Thyroid gland (tissue), 4 donors: ENCODE data around the gene SFR1.

Experiments
- CTCF ChIP-seq, 6 experiments: fragments of 200-600 bp in 3 of 6; fragments of 450-650 bp in 3 of 6; sonication (generic) in 3 of 6; IDR thresholded peaks; one replicate each; pipeline ENCODE4 v1.5.1; 2016 to 2019; ENCODE audit warnings: antibody characterized with exemption in 6 of 6, mild to moderate bottlenecking in 2 of 6, inconsistent platforms in 1 of 6, moderate library complexity in 1 of 6
- POLR2A ChIP-seq, 2 donors: fragments of 450-650 bp; IDR thresholded peaks; one replicate each; pipeline ENCODE4 v1.6.1; 2017; ENCODE audit warnings: antibody characterized with exemption in 2 of 2, mild to moderate bottlenecking in 2 of 2, moderate library complexity in 1 of 2

DNA sequence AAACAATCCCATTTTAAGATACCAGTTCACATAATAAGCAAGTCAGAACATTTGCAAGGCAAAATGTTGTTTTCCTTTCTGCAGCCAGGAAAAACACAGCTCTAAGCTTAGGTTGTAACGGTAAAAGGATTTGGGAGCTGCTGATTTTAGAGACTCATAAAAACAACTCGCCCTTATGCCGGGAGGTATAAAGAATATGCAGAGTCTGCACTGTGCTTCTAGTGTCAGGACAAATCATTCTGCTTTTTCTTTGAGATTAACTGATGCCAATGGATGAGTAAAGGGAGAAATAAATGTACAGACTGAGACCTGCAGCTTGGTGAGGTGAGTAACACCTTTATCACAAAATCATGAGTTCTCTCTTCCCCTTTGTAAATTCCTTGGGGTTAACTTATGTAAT lies 2.0 kb upstream of the SFR1 start:
- TF ChIP-seq POLR2A (IDR thresholded peaks at IDR 0.05) = no peak
- no peak for TF ChIP-seq CTCF (IDR thresholded peaks at IDR 0.05)
